ENCODE results near the gene MPPE1.

DNA sequence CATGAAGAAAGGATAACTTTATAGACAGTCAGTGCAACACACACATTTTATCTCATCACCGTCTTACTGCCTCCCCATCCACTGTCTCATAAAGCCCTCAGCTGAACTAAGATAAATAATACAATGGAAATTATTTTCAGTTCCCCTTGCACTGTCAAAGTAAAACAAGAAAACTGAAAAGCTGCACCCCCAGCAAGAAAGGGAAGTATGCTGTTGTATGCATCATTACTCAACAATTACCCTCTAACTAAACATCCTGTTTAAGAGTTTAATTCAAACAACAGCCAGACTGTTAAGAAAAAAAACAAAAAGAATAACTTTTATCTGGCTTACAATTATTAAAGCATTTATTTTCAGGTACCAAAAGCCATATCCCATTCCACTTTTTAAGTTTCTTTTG lies 25.0 kb downstream of the MPPE1 start:
- TF ChIP-seq POLR2A (IDR thresholded peaks at IDR 0.05) (no peak), CTCF (IDR thresholded peaks at IDR 0.05) (no peak)

Measured in right lobe of liver (tissue), 4 donors.